Fibroblast of the aortic adventitia (primary cell): ENCODE results near the gene KDM1B. TPM values are rescaled to one million over a fixed set of nuclear protein-coding genes. Genes with fewer than 3 reads are reported as not detected.
A peak's percentile ranks its signal among the peaks of the same experiment; 100 is the strongest.
"Not testable (repeated sequence)": the region's sequence is repeated elsewhere in the genome, so short reads cannot be mapped to it uniquely, and the experiment has no call there.

Experiments used
- DNase-seq: peaks from one replicate; pipeline ENCODE4 v3.0.0-alpha.2; 2010; ENCODE audit warnings: low read depth
- H3K4me3 ChIP-seq: 2 replicates; pipeline ENCODE4 v1.5.1; 2011; ENCODE audit warnings: low read depth, mild to moderate bottlenecking, control low read depth, low read length, moderate library complexity
- CTCF ChIP-seq: IDR thresholded peaks from 2 replicates; pipeline ENCODE4 v1.5.1; 2011; ENCODE audit warnings: mild to moderate bottlenecking, low read length, control low read depth, inconsistent platforms; ENCODE audit not compliant: insufficient read depth
- total RNA-seq: library from RNA; depleted of rRNA; stranded (reverse); fragments of >200 nt; gene quantifications from 2 replicates; pipeline ENCODE4 v1.2.3, GENCODE V29; 2012; ENCODE audit warnings: low replicate concordance

Gene KDM1B
- total RNA-seq, 1 donor: 25.4 TPM

GRCh38 chr6:18160911-18161310 is 5.7 kb downstream of the KDM1B start:
- DNase-seq: no peak
- H3K4me3 ChIP-seq: no peak overlapping the region
- TF ChIP-seq CTCF: no peak

DNA sequence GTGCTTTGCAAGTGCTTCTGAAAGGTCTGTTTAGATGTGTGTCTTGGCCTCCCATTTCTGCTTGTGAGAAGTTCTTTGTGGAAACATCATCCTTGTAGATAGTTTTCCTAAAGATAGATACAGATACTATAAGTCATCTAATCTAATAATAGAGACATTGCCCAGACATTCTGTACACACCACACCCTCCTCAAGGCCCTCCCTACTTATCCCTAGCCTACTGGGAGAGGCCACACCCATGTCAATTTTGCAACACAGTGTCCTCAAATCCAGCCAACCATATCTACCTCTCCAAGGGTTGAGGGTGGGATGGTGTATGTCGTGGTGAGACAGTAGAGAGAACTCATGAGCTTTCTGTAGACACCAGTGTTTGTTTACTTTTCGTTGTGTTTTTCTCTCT is 6.2 kb downstream of the KDM1B start:
- DNase-seq: no peak
- no peak for TF ChIP-seq CTCF
- no peak overlapping the region for H3K4me3 ChIP-seq

GRCh38 chr6:18162401-18162800 is 7.2 kb downstream of the KDM1B start:
- no peak overlapping the region for H3K4me3 ChIP-seq
- no peak for DNase-seq
- TF ChIP-seq CTCF: no peak

GRCh38 chr6:18165751-18166150 is 10.5 kb downstream of the KDM1B start:
- no peak for TF ChIP-seq CTCF
- no peak for DNase-seq
- no peak overlapping the region for H3K4me3 ChIP-seq

- DNase-seq: peak; percentile 61
- TF ChIP-seq CTCF: peak; percentile 14
- no peak overlapping the region for H3K4me3 ChIP-seq
Measured at GRCh38 chr6:18166312-18167036, 11.3 kb downstream of the KDM1B start.

GRCh38 chr6:18168264-18168663 is 13.0 kb downstream of the KDM1B start:
- H3K4me3 ChIP-seq: no peak overlapping the region
- no peak for TF ChIP-seq CTCF
- DNase-seq: no peak

- TF ChIP-seq CTCF: no peak
- no peak overlapping the region for H3K4me3 ChIP-seq
- no peak for DNase-seq
Measured at GRCh38 chr6:18171871-18172270, 16.6 kb downstream of the KDM1B start.

GRCh38 chr6:18176198-18176597 is 21.0 kb downstream of the KDM1B start:
- DNase-seq, H3K4me3 ChIP-seq: not testable (repeated sequence)
